ENCODE measurements around the gene CCDC77. TPM values are rescaled to one million over a fixed set of nuclear protein-coding genes. Genes with fewer than 3 reads are reported as not detected.
"Not testable (repeated sequence)": the region's sequence is repeated elsewhere in the genome, so short reads cannot be mapped to it uniquely, and the experiment has no call there.

Gene CCDC77
- polyA plus RNA-seq (2013, experiment 1 of 2; ENCODE audit: insufficient read length): 14.9 TPM
- polyA plus RNA-seq (2013, experiment 2 of 2; ENCODE audit: insufficient read length): 6.2 TPM

- peak; percentile 89 for DNase-seq
Measured at GRCh38 chr12:401235-402028, at the start of gene CCDC77. TSS of gene CCDC77 (plus strand) at chr12:401644. CDS start at chr12:409384, 7,740 bp downstream.

GRCh38 chr12:356276-356988 lies 45.0 kb upstream of the CCDC77 start:
- DNase-seq: peak; percentile 7

GRCh38 chr12:359091-359490 lies 42.4 kb upstream of the CCDC77 start:
- no peak for DNase-seq

GRCh38 chr12:366820-367219 lies 34.6 kb upstream of the CCDC77 start:
- DNase-seq: no peak

GRCh38 chr12:367972-368371 lies 33.5 kb upstream of the CCDC77 start:
- no peak for DNase-seq

- not testable (repeated sequence) for DNase-seq
Measured at GRCh38 chr12:370739-371485, 30.5 kb upstream of the CCDC77 start.

- peak; percentile 5 for DNase-seq
Measured at GRCh38 chr12:386651-387050, 14.8 kb upstream of the CCDC77 start.

GRCh38 chr12:388012-388411 lies 13.4 kb upstream of the CCDC77 start:
- DNase-seq: no peak

- peak; percentile 26 for DNase-seq
Measured at GRCh38 chr12:388541-389141, 12.8 kb upstream of the CCDC77 start.

- DNase-seq: peak; percentile 94
Measured at GRCh38 chr12:389142-390096, 12.0 kb upstream of the CCDC77 start, which contains the start of gene KDM5A. TSS of gene KDM5A (minus strand) at chr12:389320. CDS start at chr12:389091, 229 bp downstream.

GRCh38 chr12:400828-401227 lies 616 bp upstream of the CCDC77 start:
- DNase-seq: no peak

GRCh38 chr12:402029-402389 lies 565 bp downstream of the CCDC77 start:
- peak; percentile 34 for DNase-seq

- no peak for DNase-seq
Measured at GRCh38 chr12:414859-415258, 13.4 kb downstream of the CCDC77 start.

GRCh38 chr12:418432-418831 lies 17.0 kb downstream of the CCDC77 start:
- DNase-seq: no peak

GRCh38 chr12:422526-422925 lies 21.1 kb downstream of the CCDC77 start:
- DNase-seq: no peak

GRCh38 chr12:435737-436136 lies 34.3 kb downstream of the CCDC77 start:
- not testable (repeated sequence) for DNase-seq

GRCh38 chr12:442235-442884 lies 40.9 kb downstream of the CCDC77 start:
- DNase-seq: peak; percentile 50

- no peak for DNase-seq
Measured at GRCh38 chr12:447141-447540, 45.7 kb downstream of the CCDC77 start.

GRCh38 chr12:449203-449602 lies 47.8 kb downstream of the CCDC77 start:
- no peak for DNase-seq

- no peak for DNase-seq
Measured at GRCh38 chr12:450438-450837, 49.0 kb downstream of the CCDC77 start.
